ENCODE measurements around the gene LETMD1. TPM values are rescaled to one million over a fixed set of nuclear protein-coding genes. Genes with fewer than 3 reads are reported as not detected.

Gene LETMD1
- total RNA-seq, 1 donor from 2014 or later, result 25.3 TPM

GRCh38 chr12:51055060-51055459 is 6.9 kb downstream of the LETMD1 start:
- H3K9me3 Mint-ChIP-seq (ENCODE audit: low read depth), result no peaks in the 10 kb centered on the region
- no peaks in the 10 kb centered on the region for H3K27me3 Mint-ChIP-seq (ENCODE audit: low read depth)

GRCh38 chr12:51056242-51056641 is 8.1 kb downstream of the LETMD1 start:
- no peak overlapping the region for H3K27ac Mint-ChIP-seq (ENCODE audit: unreplicated experiment)
- no peak overlapping the region for H3K4me3 Mint-ChIP-seq (ENCODE audit: unreplicated experiment)
- no peaks in the 10 kb centered on the region for H3K9me3 Mint-ChIP-seq (ENCODE audit: low read depth)
- DNase-seq (ENCODE audit: low spot score), result no peak
- H3K27me3 Mint-ChIP-seq (ENCODE audit: low read depth), result no peaks in the 10 kb centered on the region
- TF ChIP-seq CTCF (IDR thresholded peaks at IDR 0.05), result no peak
- H3K36me3 Mint-ChIP-seq (ENCODE audit: low read depth), result peaks cover 17% of the 10 kb centered on the region
- peaks cover 7% of the 10 kb centered on the region for H3K4me1 Mint-ChIP-seq (ENCODE audit: low read depth)

More at GRCh38 chr12:51055060-51055459, 6.9 kb downstream of the LETMD1 start:
- DNase-seq (ENCODE audit: low spot score), result no peak
- Mint-ChIP-seq H3K27ac (ENCODE audit: unreplicated experiment) (no peak overlapping the region), H3K4me3 (ENCODE audit: unreplicated experiment) (no peak overlapping the region), H3K36me3 (ENCODE audit: low read depth) (peaks cover 15% of the 10 kb centered on the region), H3K4me1 (ENCODE audit: low read depth) (peaks cover 7% of the 10 kb centered on the region)
- no peak for TF ChIP-seq CTCF (IDR thresholded peaks at IDR 0.05)

- H3K9me3 Mint-ChIP-seq (ENCODE audit: low read depth), result no peaks in the 10 kb centered on the region
- peak overlapping the region; percentile 17 for H3K27ac Mint-ChIP-seq (ENCODE audit: unreplicated experiment)
- peaks cover 9% of the 10 kb centered on the region for H3K4me1 Mint-ChIP-seq (ENCODE audit: low read depth)
- no peaks in the 10 kb centered on the region for H3K27me3 Mint-ChIP-seq (ENCODE audit: low read depth)
- peaks cover 19% of the 10 kb centered on the region for H3K36me3 Mint-ChIP-seq (ENCODE audit: low read depth)
- H3K4me3 Mint-ChIP-seq (ENCODE audit: unreplicated experiment), result no peak overlapping the region
- no peak for TF ChIP-seq CTCF (IDR thresholded peaks at IDR 0.05)
- no peak for DNase-seq (ENCODE audit: low spot score)
Measured at GRCh38 chr12:51059086-51059485, 11.0 kb downstream of the LETMD1 start.

- H3K36me3 Mint-ChIP-seq (ENCODE audit: low read depth), result peaks cover 32% of the 10 kb centered on the region
- no peak for TF ChIP-seq CTCF (IDR thresholded peaks at IDR 0.05)
- no peak overlapping the region for H3K4me3 Mint-ChIP-seq (ENCODE audit: unreplicated experiment)
- H3K4me1 Mint-ChIP-seq (ENCODE audit: low read depth), result peaks cover 9% of the 10 kb centered on the region
- no peaks in the 10 kb centered on the region for H3K9me3 Mint-ChIP-seq (ENCODE audit: low read depth)
- no peaks in the 10 kb centered on the region for H3K27me3 Mint-ChIP-seq (ENCODE audit: low read depth)
- peak overlapping the region; percentile 60 for H3K27ac Mint-ChIP-seq (ENCODE audit: unreplicated experiment)
- no peak for DNase-seq (ENCODE audit: low spot score)
Measured at GRCh38 chr12:51062631-51063397, 14.7 kb downstream of the LETMD1 start.

GRCh38 chr12:51065530-51065929 is 17.4 kb downstream of the LETMD1 start:
- no peak for TF ChIP-seq CTCF (IDR thresholded peaks at IDR 0.05)
- no peak for DNase-seq (ENCODE audit: low spot score)
- Mint-ChIP-seq H3K27ac (ENCODE audit: unreplicated experiment) (no peak overlapping the region), H3K9me3 (ENCODE audit: low read depth) (no peaks in the 10 kb centered on the region), H3K4me1 (ENCODE audit: low read depth) (peaks cover 11% of the 10 kb centered on the region), H3K4me3 (ENCODE audit: unreplicated experiment) (no peak overlapping the region), H3K27me3 (ENCODE audit: low read depth) (no peaks in the 10 kb centered on the region), H3K36me3 (ENCODE audit: low read depth) (peaks cover 37% of the 10 kb centered on the region)

Measured in chondrocyte (in vitro differentiated cells).